ENCODE results near the gene ALKBH4.
"Not testable (repeated sequence)": the region's sequence is repeated elsewhere in the genome, so short reads cannot be mapped to it uniquely, and the experiment has no call there.

DNA sequence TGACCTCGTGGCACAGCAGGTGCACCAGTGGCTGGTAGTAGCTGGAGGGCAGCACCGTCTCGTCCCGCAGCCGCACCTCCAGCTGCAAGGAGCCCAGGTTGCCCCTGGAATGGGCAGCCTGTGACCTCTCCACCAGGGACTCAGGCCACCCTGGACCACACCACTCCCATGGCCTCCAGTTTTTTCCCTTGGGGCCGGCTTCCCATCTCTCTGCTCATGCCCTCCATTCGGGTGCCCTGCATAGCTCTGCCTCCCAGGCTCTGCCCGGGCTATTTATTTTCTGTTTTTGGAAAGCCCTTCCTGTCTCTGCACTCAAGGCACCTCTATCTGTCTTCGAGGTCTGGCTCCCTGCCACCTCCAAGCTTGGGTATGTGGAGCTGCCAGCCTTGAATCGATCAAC is 32.2 kb upstream of the ALKBH4 start:
- TF ChIP-seq, protein P1, sequence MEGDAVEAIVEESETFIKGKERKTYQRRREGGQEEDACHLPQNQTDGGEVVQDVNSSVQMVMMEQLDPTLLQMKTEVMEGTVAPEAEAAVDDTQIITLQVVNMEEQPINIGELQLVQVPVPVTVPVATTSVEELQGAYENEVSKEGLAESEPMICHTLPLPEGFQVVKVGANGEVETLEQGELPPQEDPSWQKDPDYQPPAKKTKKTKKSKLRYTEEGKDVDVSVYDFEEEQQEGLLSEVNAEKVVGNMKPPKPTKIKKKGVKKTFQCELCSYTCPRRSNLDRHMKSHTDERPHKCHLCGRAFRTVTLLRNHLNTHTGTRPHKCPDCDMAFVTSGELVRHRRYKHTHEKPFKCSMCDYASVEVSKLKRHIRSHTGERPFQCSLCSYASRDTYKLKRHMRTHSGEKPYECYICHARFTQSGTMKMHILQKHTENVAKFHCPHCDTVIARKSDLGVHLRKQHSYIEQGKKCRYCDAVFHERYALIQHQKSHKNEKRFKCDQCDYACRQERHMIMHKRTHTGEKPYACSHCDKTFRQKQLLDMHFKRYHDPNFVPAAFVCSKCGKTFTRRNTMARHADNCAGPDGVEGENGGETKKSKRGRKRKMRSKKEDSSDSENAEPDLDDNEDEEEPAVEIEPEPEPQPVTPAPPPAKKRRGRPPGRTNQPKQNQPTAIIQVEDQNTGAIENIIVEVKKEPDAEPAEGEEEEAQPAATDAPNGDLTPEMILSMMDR (conservative IDR thresholded peaks at IDR 0.05): not testable (repeated sequence)
- not testable (repeated sequence) for TF ChIP-seq ZFX (IDR thresholded peaks at IDR 0.05)
